AG09309 (cell line): ENCODE measurements around the gene NIM1K.

ENCODE experiments used
- DNase-seq: peaks from one replicate; pipeline ENCODE4 v3.0.0-alpha.2; 2010; ENCODE audit warnings: low read depth
- H3K4me3 ChIP-seq: 2 replicates; pipeline ENCODE4 v1.5.1; 2011; ENCODE audit warnings: mild to moderate bottlenecking, low read depth, low read length, moderate library complexity; ENCODE audit not compliant: control insufficient read depth
- CTCF ChIP-seq: IDR thresholded peaks from 2 replicates; pipeline ENCODE4 v1.5.1; 2011; ENCODE audit warnings: mild to moderate bottlenecking, low read depth, low read length, inconsistent platforms; ENCODE audit not compliant: insufficient read depth, control insufficient read depth; ENCODE audit errors: missing control alignments

Gene NIM1K

GRCh38 chr5:43232943-43233833 is 41.2 kb downstream of the NIM1K start:
- DNase-seq = no peak
- TF ChIP-seq CTCF = no peak
- H3K4me3 ChIP-seq = no peak overlapping the region

- TF ChIP-seq CTCF = no peak
- H3K4me3 ChIP-seq = no peak overlapping the region
- no peak for DNase-seq
Observed at GRCh38 chr5:43233946-43234345, 41.9 kb downstream of the NIM1K start.

GRCh38 chr5:43236653-43237355 is 44.8 kb downstream of the NIM1K start:
- no peak for DNase-seq
- H3K4me3 ChIP-seq = no peak overlapping the region
- no peak for TF ChIP-seq CTCF

- H3K4me3 ChIP-seq = no peak overlapping the region
- DNase-seq = no peak
- TF ChIP-seq CTCF = no peak
Observed at GRCh38 chr5:43242196-43242595, 50.2 kb downstream of the NIM1K start.

GRCh38 chr5:43243270-43243669 is 51.2 kb downstream of the NIM1K start:
- no peak overlapping the region for H3K4me3 ChIP-seq
- TF ChIP-seq CTCF = no peak
- DNase-seq = no peak

GRCh38 chr5:43244823-43245565 is 53.0 kb downstream of the NIM1K start:
- no peak overlapping the region for H3K4me3 ChIP-seq
- no peak for TF ChIP-seq CTCF
- DNase-seq = no peak
